GM18517 (cell line): Measurements from ENCODE around the gene SOX8.

Experiments used
- ATAC-seq: cut with Tn5 transposase; IDR thresholded peaks from one replicate; pipeline ENCODE4 v1.9.1; 2021; ENCODE audit warnings: mild to moderate bottlenecking, moderate library complexity; ENCODE audit not compliant: unreplicated experiment

The SOX8 gene

GRCh38 chr16:1003391-1004347, 22.1 kb downstream of the SOX8 start:
- ATAC-seq: no peak

GRCh38 chr16:1005286-1005685, 23.7 kb downstream of the SOX8 start:
- no peak for ATAC-seq

- no peak for ATAC-seq
Measured at GRCh38 chr16:1006781-1007180, 25.2 kb downstream of the SOX8 start.

DNA sequence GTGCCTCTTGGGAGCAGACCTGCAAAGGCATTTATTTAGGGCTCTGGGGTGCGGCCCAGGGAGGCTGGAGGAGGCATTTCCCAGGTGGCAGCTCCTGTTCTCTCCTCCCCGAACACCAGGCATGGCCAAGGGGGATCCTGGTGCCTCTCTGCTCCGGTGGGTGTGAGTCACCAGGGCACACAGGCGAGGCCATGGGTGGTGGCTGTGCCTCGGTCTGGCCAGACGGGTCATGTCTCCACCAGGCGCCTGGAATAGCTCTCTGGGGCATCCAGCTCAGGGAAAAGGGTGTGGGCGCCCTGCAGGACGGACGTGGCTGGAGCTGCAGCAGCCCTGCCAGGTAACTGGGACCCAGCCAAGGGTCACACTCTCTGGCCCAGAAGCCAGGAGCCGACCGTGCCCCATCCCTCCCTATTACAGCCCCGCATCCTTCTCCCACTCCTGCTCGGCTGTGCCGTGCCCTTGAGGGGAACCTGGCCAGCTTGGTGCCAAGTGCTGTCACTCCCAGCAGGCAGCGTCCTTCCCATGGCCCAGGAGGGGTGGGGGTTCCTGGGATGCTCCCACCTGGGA, 25.8 kb downstream of the SOX8 start:
- no peak for ATAC-seq

- no peak for ATAC-seq
Measured at GRCh38 chr16:1008085-1008484, 26.5 kb downstream of the SOX8 start.

DNA sequence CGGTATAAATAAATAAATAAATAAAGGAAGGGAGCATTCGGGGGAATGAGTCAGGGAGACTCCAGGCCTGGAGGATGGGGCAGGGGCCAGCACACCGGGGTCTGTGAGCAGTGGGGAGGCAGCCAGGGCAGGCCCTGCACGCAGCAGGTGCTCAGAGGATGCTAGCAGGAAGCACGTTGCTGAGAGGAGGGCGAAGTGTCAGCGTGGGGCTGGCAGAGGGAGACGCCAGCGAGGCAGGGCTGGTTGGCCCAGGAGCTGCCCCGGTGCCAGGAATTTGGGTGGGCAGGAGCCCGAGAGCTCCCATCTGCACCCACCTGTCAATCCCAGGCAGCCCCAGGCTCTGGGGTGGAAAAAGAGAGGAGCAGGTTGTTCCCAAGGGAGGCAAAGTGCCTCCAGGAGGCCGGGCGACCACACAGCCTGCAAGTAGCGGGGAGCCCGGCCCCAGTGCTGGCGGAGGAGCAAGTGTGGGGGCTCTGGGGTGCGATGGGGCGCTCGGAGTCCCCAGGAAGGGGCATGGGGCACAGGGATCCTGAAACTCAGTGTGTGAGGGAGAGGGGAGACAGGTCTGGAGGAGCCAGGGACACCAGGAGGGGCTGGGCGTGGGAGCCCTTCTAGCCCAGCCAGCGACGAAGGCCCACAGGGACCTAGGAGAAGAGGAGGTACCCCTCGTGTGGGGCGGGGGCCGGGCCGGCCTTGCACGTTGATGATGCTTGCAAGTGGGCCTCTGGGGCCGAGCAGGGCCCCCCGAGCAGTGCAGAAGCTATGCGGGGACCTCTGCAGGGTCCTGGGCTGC, 28.0 kb downstream of the SOX8 start:
- ATAC-seq: no peak

- no peak for ATAC-seq
Measured at GRCh38 chr16:1010251-1010650, 28.7 kb downstream of the SOX8 start.

DNA sequence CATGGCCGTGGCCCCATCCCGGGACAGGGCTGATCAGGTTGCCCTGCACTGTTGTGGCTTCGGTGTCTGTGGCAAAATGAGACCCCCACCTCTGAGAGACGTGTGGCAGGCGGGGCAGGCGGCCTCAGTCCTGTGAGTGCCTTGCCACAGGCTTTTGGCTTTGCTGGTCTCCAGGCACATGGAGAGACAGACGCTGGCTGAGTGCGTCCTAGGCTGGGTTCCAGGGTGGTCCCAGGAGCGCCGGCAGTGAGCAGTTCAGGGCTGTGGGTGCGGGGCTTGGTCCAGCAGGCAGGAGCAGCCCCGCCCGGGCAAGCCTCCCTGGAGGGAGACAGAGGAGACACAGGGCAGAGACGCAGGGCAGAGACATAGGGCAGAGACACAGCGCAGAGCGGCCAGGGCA, 29.2 kb downstream of the SOX8 start:
- ATAC-seq: no peak

- no peak for ATAC-seq
Measured at GRCh38 chr16:1011316-1012082, 29.9 kb downstream of the SOX8 start.

DNA sequence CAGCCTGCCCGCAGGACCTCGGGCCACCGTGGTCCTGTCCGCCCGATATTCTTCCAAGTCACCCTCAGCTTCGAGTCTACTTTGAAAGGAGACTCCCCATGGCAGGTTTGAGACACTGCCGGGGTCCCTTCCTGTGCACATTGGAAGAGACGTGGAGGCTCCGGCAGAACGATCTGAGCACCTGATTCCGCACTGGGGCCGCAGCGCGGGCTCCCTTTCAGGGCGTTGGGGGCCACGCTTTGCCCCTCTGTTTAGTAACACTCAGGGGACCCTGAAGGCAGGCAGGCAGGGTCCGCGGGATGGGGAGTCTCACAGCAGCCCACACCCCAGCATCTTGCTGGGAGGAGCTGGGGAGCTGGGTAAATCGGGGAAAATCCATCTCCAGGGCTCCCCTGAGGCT, 30.6 kb downstream of the SOX8 start:
- ATAC-seq: no peak

- no peak for ATAC-seq
Measured at GRCh38 chr16:1012722-1013592, 31.4 kb downstream of the SOX8 start.

GRCh38 chr16:1013593-1013900, 32.0 kb downstream of the SOX8 start:
- ATAC-seq: no peak

- no peak for ATAC-seq
Measured at GRCh38 chr16:1014221-1014620, 32.7 kb downstream of the SOX8 start.

DNA sequence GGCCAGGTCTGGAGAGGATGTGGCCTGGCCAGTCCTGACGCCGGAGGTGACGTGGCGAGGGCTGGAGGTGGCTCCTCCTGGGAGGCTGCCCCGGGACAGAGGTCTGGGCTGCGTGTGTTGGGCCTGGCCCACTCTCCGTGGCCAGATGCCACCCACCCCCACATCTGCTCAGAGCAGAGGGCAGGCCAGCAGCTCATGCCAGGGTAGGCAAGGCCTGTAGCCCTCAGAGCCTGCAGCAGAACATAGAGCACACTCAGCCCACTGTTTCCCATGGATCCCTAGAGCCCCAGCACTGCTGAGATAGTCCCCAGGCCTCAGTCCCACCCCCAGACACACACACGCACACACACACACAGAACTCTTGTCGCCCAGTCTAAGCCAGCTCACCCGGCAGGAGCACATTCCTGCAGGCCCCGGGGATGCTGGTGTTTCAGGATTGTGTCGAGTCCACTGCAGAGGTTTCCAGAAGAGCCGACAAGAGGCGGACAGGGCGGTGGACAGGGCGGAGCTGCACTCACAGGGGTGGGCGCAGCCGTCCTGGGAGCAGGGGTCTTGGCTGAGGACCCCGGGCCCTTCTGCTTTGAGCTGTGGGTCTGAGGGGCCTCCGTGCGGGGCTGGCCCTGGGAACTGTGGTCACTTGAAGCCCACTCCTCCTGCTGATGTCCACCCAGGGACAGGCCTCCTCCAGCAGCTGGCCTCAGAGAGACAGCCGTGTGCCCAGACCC, 33.4 kb downstream of the SOX8 start:
- no peak for ATAC-seq

DNA sequence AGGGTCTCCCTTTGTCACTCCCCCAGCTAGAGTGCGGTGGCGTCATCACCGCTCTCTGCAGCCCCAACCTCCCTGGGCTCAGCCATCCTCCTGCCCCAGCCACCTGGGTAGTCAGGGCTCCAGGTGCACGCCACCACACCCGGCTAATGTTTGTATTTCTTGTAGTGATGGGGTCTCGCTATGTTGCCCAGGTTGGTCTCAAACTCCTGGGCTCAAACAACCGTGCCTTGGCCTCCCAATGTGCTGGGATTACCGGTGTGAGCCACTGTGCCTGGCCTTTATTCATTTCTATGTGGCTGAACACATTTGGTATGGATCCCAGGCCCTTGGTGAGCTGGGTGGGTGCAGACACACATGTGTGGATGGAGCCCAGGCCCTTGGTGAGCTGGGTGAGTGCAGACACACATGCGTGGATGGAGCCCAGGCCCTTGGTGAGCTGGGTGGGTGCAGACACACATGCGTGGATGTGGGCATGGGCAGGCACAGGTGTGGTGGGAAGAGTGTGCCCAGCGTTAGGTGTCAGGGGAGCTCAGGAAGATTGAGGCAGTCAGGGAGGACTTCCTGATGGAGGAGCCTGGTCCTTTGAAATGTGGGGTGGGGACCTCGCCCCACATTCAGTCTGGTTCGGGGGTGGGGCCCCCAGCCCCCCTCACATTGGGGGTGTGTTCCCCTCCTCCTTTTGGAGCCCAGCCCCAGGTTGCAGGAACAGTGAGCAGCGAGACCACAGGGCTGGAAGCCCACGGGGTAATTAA, 37.1 kb downstream of the SOX8 start:
- no peak for ATAC-seq

DNA sequence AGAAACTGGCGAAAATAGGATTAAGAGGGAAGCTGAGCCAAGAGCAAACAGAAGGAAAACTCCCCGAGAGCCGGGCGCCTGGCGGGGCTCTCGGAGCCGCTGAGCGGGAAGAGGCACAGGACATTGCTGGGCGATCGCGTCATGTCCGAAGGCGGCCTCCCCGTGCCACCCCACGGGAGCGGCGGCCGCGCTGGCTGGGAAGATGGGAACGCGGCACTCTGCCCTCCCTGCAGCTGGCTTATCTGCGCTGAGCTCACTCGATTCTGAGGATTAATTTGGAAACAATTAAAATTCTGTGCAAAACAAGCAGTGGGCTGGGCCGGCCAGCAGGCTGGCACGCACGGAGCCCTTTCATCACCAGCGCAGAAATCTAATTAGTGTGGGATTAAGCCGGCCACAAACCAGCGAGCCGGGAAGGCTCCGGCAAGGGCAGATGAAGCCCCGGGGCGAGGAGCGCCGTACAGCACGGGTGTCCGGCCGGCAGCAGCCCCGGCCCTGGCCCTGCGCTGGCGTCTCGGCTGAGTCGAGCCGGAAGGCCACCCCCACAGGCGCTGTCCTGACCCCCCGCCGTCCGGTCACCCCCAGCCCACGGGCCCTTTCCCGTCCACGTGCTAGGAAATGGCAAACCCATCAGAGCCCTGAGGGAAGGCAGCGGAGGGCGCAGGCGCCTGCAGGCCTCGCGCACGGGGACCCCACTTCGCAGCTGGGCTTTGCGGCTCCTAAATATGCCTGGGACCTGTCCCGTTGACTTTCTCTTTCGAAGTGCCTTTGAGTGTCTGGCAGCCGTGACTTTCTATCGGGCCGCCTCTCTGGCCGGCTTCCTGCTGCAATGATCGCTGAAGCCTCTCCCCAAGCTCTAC, 37.9 kb downstream of the SOX8 start:
- ATAC-seq: no peak

DNA sequence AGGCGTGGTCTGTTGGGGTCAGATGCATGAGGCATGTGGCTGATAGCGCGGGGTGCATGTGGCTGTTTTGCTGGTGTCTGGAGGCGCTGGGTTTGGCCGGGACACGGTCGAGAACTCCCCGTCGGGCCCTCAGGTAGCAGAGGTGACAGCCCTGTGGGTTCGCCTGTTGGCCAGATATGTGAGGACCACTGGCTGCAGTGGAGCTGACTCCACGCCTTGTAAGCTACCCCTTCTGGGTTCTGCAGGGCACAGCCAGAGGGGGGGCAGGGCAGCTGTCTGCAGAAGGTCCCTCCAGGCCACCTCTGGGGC, 38.5 kb downstream of the SOX8 start:
- ATAC-seq: no peak

GRCh38 chr16:1020591-1020990, 39.0 kb downstream of the SOX8 start:
- no peak for ATAC-seq
